HL-60 (cell line): Measurements from ENCODE around the gene MYORG.
"Not testable (repeated sequence)": the region's sequence is repeated elsewhere in the genome, so short reads cannot be mapped to it uniquely, and the experiment has no call there.

Experiments
- CTCF ChIP-seq: IDR thresholded peaks from one replicate; pipeline ENCODE4 v1.5.1; 2011; ENCODE audit warnings: low read length, control low read depth, inconsistent platforms; ENCODE audit not compliant: insufficient read depth
- REST ChIP-seq: IDR thresholded peaks from 2 replicates; pipeline ENCODE4 v1.6.1; 2012; ENCODE audit warnings: low read depth; ENCODE audit not compliant: insufficient replicate concordance

- TF ChIP-seq CTCF, REST: not testable (repeated sequence)
Observed at GRCh38 chr9:34352122-34352652, 24.5 kb downstream of the MYORG start.
